Measurements from ENCODE around the gene SH2D1A. TPM values are rescaled to one million over a fixed set of nuclear protein-coding genes. Genes with fewer than 3 reads are reported as not detected.

SH2D1A gene
- total RNA-seq, 1 donor from 2014 or later, result 0.16 TPM

Other genes with a start within 250 kb of the SH2D1A start
- not detected for gene TEX13D, start 13.9 kb upstream of the SH2D1A start, total RNA-seq